ENCODE results near the gene FYB1. TPM values are rescaled to one million over a fixed set of nuclear protein-coding genes. Genes with fewer than 3 reads are reported as not detected.

The FYB1 gene
- total and polyA plus RNA-seq, 2 experiments from 2014 or later, result 1.1 to 2.4 TPM

GRCh38 chr5:39192450-39193160 is 26.8 kb downstream of the FYB1 start:
- Histone ChIP-seq H3K4me1 (ENCODE audit: insufficient read depth) (no peaks in the 10 kb centered on the region), H3K27ac (no peak overlapping the region), H3K4me2 (no peak overlapping the region), H3K79me2 (no peaks in the 10 kb centered on the region), H3K36me3 (replicated peaks; ENCODE audit: insufficient read depth, low read depth) (no peaks in the 10 kb centered on the region), H3K9me2 (replicated peaks; ENCODE audit: insufficient read depth) (no peaks in the 10 kb centered on the region), H2AFZ (no peak overlapping the region), H4K20me1 (ENCODE audit: insufficient read depth, poor library complexity, severe bottlenecking) (no peaks in the 10 kb centered on the region), H3K4me3 (no peak overlapping the region), H3K9me3 (ENCODE audit: low read depth) (no peaks in the 10 kb centered on the region), H3K27me3 (no peaks in the 10 kb centered on the region)
- DNase-seq (ENCODE audit: low spot score), result no peak
- 89% methylated on average over 2 of the region's 2 CpGs for WGBS (ENCODE audit: low lambda C conversion rate, missing lambda C conversion rate)
- TF ChIP-seq CTCF (IDR thresholded peaks at IDR 0.05; ENCODE audit: poor library complexity), result no peak
- no peak for TF ChIP-seq EZH2phosphoT487 (IDR thresholded peaks at IDR 0.05; ENCODE audit: low read depth, severe bottlenecking, unreplicated experiment)
- TF ChIP-seq EZH2 (IDR thresholded peaks at IDR 0.05; ENCODE audit: borderline replicate concordance), result no peak

- Histone ChIP-seq H3K4me3 (no peak overlapping the region), H3K9me2 (replicated peaks; ENCODE audit: insufficient read depth) (no peaks in the 10 kb centered on the region), H2AFZ (no peak overlapping the region), H3K36me3 (replicated peaks; ENCODE audit: insufficient read depth, low read depth) (no peaks in the 10 kb centered on the region), H3K9me3 (ENCODE audit: low read depth) (no peaks in the 10 kb centered on the region), H4K20me1 (ENCODE audit: insufficient read depth, poor library complexity, severe bottlenecking) (no peaks in the 10 kb centered on the region), H3K4me2 (no peak overlapping the region), H3K4me1 (ENCODE audit: insufficient read depth) (no peaks in the 10 kb centered on the region), H3K79me2 (no peaks in the 10 kb centered on the region), H3K27ac (no peak overlapping the region), H3K27me3 (no peaks in the 10 kb centered on the region)
- no peak for DNase-seq (ENCODE audit: low spot score)
- TF ChIP-seq EZH2 (IDR thresholded peaks at IDR 0.05; ENCODE audit: borderline replicate concordance), result no peak
- TF ChIP-seq EZH2phosphoT487 (IDR thresholded peaks at IDR 0.05; ENCODE audit: low read depth, severe bottlenecking, unreplicated experiment), result no peak
- TF ChIP-seq CTCF (IDR thresholded peaks at IDR 0.05; ENCODE audit: poor library complexity), result no peak
- WGBS (ENCODE audit: low lambda C conversion rate, missing lambda C conversion rate), result 59% methylated on average over 6 of the region's 6 CpGs
Measured at GRCh38 chr5:39191216-39191615, 28.1 kb downstream of the FYB1 start.

GRCh38 chr5:39190311-39191102 is 28.9 kb downstream of the FYB1 start:
- no peaks in the 10 kb centered on the region for H3K4me1 ChIP-seq (ENCODE audit: insufficient read depth)
- no peaks in the 10 kb centered on the region for H3K9me3 ChIP-seq (ENCODE audit: low read depth)
- H3K79me2 ChIP-seq, result no peaks in the 10 kb centered on the region
- H3K4me3 ChIP-seq, result no peak overlapping the region
- WGBS (ENCODE audit: low lambda C conversion rate, missing lambda C conversion rate), result 91% methylated on average over 4 of the region's 4 CpGs
- H3K4me2 ChIP-seq, result no peak overlapping the region
- H3K36me3 ChIP-seq (replicated peaks; ENCODE audit: insufficient read depth, low read depth), result no peaks in the 10 kb centered on the region
- H3K27ac ChIP-seq, result no peak overlapping the region
- no peak for DNase-seq (ENCODE audit: low spot score)
- no peaks in the 10 kb centered on the region for H3K27me3 ChIP-seq
- no peaks in the 10 kb centered on the region for H3K9me2 ChIP-seq (replicated peaks; ENCODE audit: insufficient read depth)
- no peak overlapping the region for H2AFZ ChIP-seq
- TF ChIP-seq CTCF (IDR thresholded peaks at IDR 0.05; ENCODE audit: poor library complexity) (no peak), EZH2 (IDR thresholded peaks at IDR 0.05; ENCODE audit: borderline replicate concordance) (no peak), EZH2phosphoT487 (IDR thresholded peaks at IDR 0.05; ENCODE audit: low read depth, severe bottlenecking, unreplicated experiment) (no peak)
- no peaks in the 10 kb centered on the region for H4K20me1 ChIP-seq (ENCODE audit: insufficient read depth, poor library complexity, severe bottlenecking)
